CD4-positive, alpha-beta memory T cell (primary cell): ENCODE measurements around the gene LRRN4. TPM values are rescaled to one million over a fixed set of nuclear protein-coding genes. Genes with fewer than 3 reads are reported as not detected.

Experiments
- CTCF ChIA-PET: fragments of 350-600 bp; sonication (Branson Sonifier 250); formaldehyde crosslinking; loops from one replicate; lab custom pipeline; 2021; ENCODE audit warnings: inconsistent platforms; ENCODE audit not compliant: partially characterized antibody; lab: Charles Lee
- POLR2A ChIA-PET: fragments of 350-600 bp; sonication (Branson Sonifier 250); formaldehyde crosslinking; loops from one replicate; lab custom pipeline; 2021; ENCODE audit not compliant: partially characterized antibody; lab: Charles Lee
- DNase-seq, 5 donors: peaks; one replicate each; pipeline versions ENCODE4 v3.0.0 to v3.0.0-alpha.2; 2020 to 2022; ENCODE audit warnings: mixed read lengths in 1 of 5
- H3K27ac ChIP-seq: one replicate; pipeline ENCODE4 v1.7.0; 2013; ENCODE audit warnings: low read depth, low read length
- H3K27me3 ChIP-seq: 2 replicates; pipeline ENCODE4 v1.7.0; 2013; ENCODE audit warnings: mild to moderate bottlenecking, low read length, moderate library complexity; ENCODE audit not compliant: insufficient read depth
- H3K36me3 ChIP-seq: 2 replicates; pipeline ENCODE4 v1.7.0; 2013; ENCODE audit warnings: mild to moderate bottlenecking, low read length, moderate library complexity; ENCODE audit not compliant: insufficient read depth
- H3K4me1 ChIP-seq: 2 replicates; pipeline ENCODE4 v1.7.0; 2013; ENCODE audit warnings: mild to moderate bottlenecking, low read length, moderate library complexity; ENCODE audit not compliant: insufficient read depth
- H3K4me3 ChIP-seq, 2 donors: one replicate each; pipeline ENCODE4 v1.7.0; 2013; ENCODE audit warnings: low read length in 2 of 2, mild to moderate bottlenecking in 1 of 2
- H3K9me3 ChIP-seq, 2 donors: one replicate each; pipeline ENCODE4 v1.7.0; 2013; ENCODE audit warnings: low read length in 2 of 2, control low read depth in 1 of 2; ENCODE audit not compliant: control insufficient read depth in 1 of 2
- H3K27ac Mint-ChIP-seq, 7 donors: one replicate each; pipeline ENCODE4 v1.8.0; 2020 to 2021; ENCODE audit warnings: mixed read lengths in 7 of 7, mild to moderate bottlenecking in 6 of 7, inconsistent platforms in 3 of 7, moderate library complexity in 3 of 7
- H3K27me3 Mint-ChIP-seq, 2 donors: one replicate each; pipeline ENCODE4 v1.8.0; 2020 to 2021; ENCODE audit warnings: mixed read lengths in 2 of 2
- H3K36me3 Mint-ChIP-seq, 2 donors: one replicate each; pipeline ENCODE4 v1.8.0; 2020 to 2021; ENCODE audit warnings: mixed read lengths in 2 of 2, inconsistent platforms in 1 of 2, mild to moderate bottlenecking in 1 of 2
- H3K4me1 Mint-ChIP-seq, 4 donors: one replicate each; pipeline ENCODE4 v1.8.0; 2020 to 2021; ENCODE audit warnings: mixed read lengths in 4 of 4, mild to moderate bottlenecking in 1 of 4
- H3K4me3 Mint-ChIP-seq, 8 donors: one replicate each; pipeline ENCODE4 v1.8.0; 2020 to 2021; ENCODE audit warnings: mixed read lengths in 8 of 8, mild to moderate bottlenecking in 7 of 8, moderate library complexity in 6 of 8, inconsistent platforms in 3 of 8
- H3K9me3 Mint-ChIP-seq, 8 donors: one replicate each; pipeline ENCODE4 v1.8.0; 2020 to 2021; ENCODE audit warnings: mixed read lengths in 8 of 8, mild to moderate bottlenecking in 5 of 8, inconsistent platforms in 3 of 8, moderate library complexity in 1 of 8
- intact Hi-C: fragments of 100-400 bp; cut with micrococcal nuclease; formaldehyde crosslinking; loops from one replicate; pipeline ENCODE4 v1.15.1; 2023
- polyA plus RNA-seq, 2 donors: library from polyadenylated mRNA; unstranded; fragments of 300-500 nt; fragmentation: Illumina TruSeq; gene quantifications; one replicate each; pipeline ENCODE4 v1.2.3, GENCODE V29; 2021
- total RNA-seq, 2 experiments: library from RNA; stranded (reverse); gene quantifications; one replicate each; pipeline ENCODE4 v1.2.3, GENCODE V29; 2021

LRRN4 gene
- total and polyA plus RNA-seq, 4 experiments from 2014 or later, result not detected

- DNase-seq, result no peak
- H3K27ac Mint-ChIP-seq, result no peak overlapping the region
- ChIA-PET POLR2A (no interaction called here), CTCF (no interaction called here)
- peaks cover 0 to 3% (median 0%) of the 10 kb centered on the region in 4 donors for H3K4me1 Mint-ChIP-seq
- H3K9me3 ChIP-seq, result no peaks in the 10 kb centered on the region
- peaks cover 23% of the 10 kb centered on the region for H3K36me3 ChIP-seq
- H3K4me1 ChIP-seq, result no peaks in the 10 kb centered on the region
- H3K4me3 Mint-ChIP-seq, result no peak overlapping the region
- intact Hi-C loops, result no loop called here
- H3K27me3 Mint-ChIP-seq, result no peaks in the 10 kb centered on the region
- H3K9me3 Mint-ChIP-seq, result no peaks in the 10 kb centered on the region
- no peaks in the 10 kb centered on the region for H3K27me3 ChIP-seq
- H3K4me3 ChIP-seq, result no peak overlapping the region
- peaks cover 51 to 54% of the 10 kb centered on the region in 2 donors for H3K36me3 Mint-ChIP-seq
- H3K27ac ChIP-seq, result no peak overlapping the region
These were observed 12.7 kb downstream of the LRRN4 start for GRCh38 chr20:6040958-6041807.

- H3K27me3 ChIP-seq, result no peaks in the 10 kb centered on the region
- no peaks in the 10 kb centered on the region for H3K9me3 ChIP-seq
- Mint-ChIP-seq H3K4me3 (no peak overlapping the region), H3K27ac (no peak overlapping the region), H3K36me3 (peaks cover 53 to 56% of the 10 kb centered on the region in 2 donors), H3K27me3 (no peaks in the 10 kb centered on the region), H3K4me1 (peaks cover 0 to 3% (median 0%) of the 10 kb centered on the region in 4 donors), H3K9me3 (no peaks in the 10 kb centered on the region)
- H3K4me3 ChIP-seq, result no peak overlapping the region
- intact Hi-C loops, result no loop called here
- H3K4me1 ChIP-seq, result no peaks in the 10 kb centered on the region
- CTCF ChIA-PET, result no interaction called here
- POLR2A ChIA-PET, result no interaction called here
- H3K27ac ChIP-seq, result no peak overlapping the region
- DNase-seq, result no peak
- H3K36me3 ChIP-seq, result peaks cover 25% of the 10 kb centered on the region
These were observed 13.3 kb downstream of the LRRN4 start for GRCh38 chr20:6040540-6040939.

GRCh38 chr20:6039766-6040165 is 14.1 kb downstream of the LRRN4 start:
- POLR2A ChIA-PET, result no interaction called here
- peaks cover 0 to 3% (median under 1%) of the 10 kb centered on the region in 4 donors for H3K4me1 Mint-ChIP-seq
- DNase-seq, result no peak
- Histone ChIP-seq H3K36me3 (peaks cover 26% of the 10 kb centered on the region), H3K4me3 (no peak overlapping the region), H3K9me3 (no peaks in the 10 kb centered on the region), H3K4me1 (no peaks in the 10 kb centered on the region), H3K27me3 (no peaks in the 10 kb centered on the region), H3K27ac (no peak overlapping the region)
- no peak overlapping the region for H3K4me3 Mint-ChIP-seq
- CTCF ChIA-PET, result no interaction called here
- H3K27me3 Mint-ChIP-seq, result no peaks in the 10 kb centered on the region
- intact Hi-C loops, result no loop called here
- H3K9me3 Mint-ChIP-seq, result no peaks in the 10 kb centered on the region
- peaks cover 55 to 61% of the 10 kb centered on the region in 2 donors for H3K36me3 Mint-ChIP-seq
- peak overlapping the region in 2 of 7 donors; percentile 42 to 55 for H3K27ac Mint-ChIP-seq

- no peak for DNase-seq
- peaks cover 0 to 3% (median 3%) of the 10 kb centered on the region in 4 donors for H3K4me1 Mint-ChIP-seq
- Histone ChIP-seq H3K27me3 (no peaks in the 10 kb centered on the region), H3K4me3 (no peak overlapping the region), H3K36me3 (peaks cover 38% of the 10 kb centered on the region), H3K9me3 (no peaks in the 10 kb centered on the region), H3K4me1 (no peaks in the 10 kb centered on the region), H3K27ac (no peak overlapping the region)
- ChIA-PET CTCF (no interaction called here), POLR2A (no interaction called here)
- H3K27me3 Mint-ChIP-seq, result no peaks in the 10 kb centered on the region
- no peaks in the 10 kb centered on the region for H3K9me3 Mint-ChIP-seq
- peak overlapping the region in 2 of 7 donors; percentile 24 to 79 for H3K27ac Mint-ChIP-seq
- peaks cover 65 to 75% of the 10 kb centered on the region in 2 donors for H3K36me3 Mint-ChIP-seq
- no peak overlapping the region for H3K4me3 Mint-ChIP-seq
- intact Hi-C loops, result no loop called here
These were observed 15.6 kb downstream of the LRRN4 start for GRCh38 chr20:6038256-6038655.

- Mint-ChIP-seq H3K9me3 (no peaks in the 10 kb centered on the region), H3K4me1 (peaks cover 0 to 4% (median 3%) of the 10 kb centered on the region in 4 donors), H3K27ac (no peak overlapping the region), H3K4me3 (no peak overlapping the region), H3K36me3 (peaks cover 69 to 80% of the 10 kb centered on the region in 2 donors), H3K27me3 (no peaks in the 10 kb centered on the region)
- H3K9me3 ChIP-seq, result no peaks in the 10 kb centered on the region
- CTCF ChIA-PET, result no interaction called here
- POLR2A ChIA-PET, result no interaction called here
- DNase-seq, result no peak
- intact Hi-C loops, result no loop called here
- peaks cover 38% of the 10 kb centered on the region for H3K36me3 ChIP-seq
- H3K4me3 ChIP-seq, result no peak overlapping the region
- no peak overlapping the region for H3K27ac ChIP-seq
- no peaks in the 10 kb centered on the region for H3K27me3 ChIP-seq
- no peaks in the 10 kb centered on the region for H3K4me1 ChIP-seq
These were observed 16.8 kb downstream of the LRRN4 start for GRCh38 chr20:6037082-6037481.

- ChIA-PET POLR2A (no interaction called here), CTCF (no interaction called here)
- Mint-ChIP-seq H3K27ac (no peak overlapping the region), H3K4me3 (no peak overlapping the region), H3K4me1 (peaks cover 2 to 4% (median 3%) of the 10 kb centered on the region in 4 donors), H3K27me3 (no peaks in the 10 kb centered on the region), H3K36me3 (peaks cover 74 to 75% of the 10 kb centered on the region in 2 donors), H3K9me3 (no peaks in the 10 kb centered on the region)
- H3K36me3 ChIP-seq, result peaks cover 38% of the 10 kb centered on the region
- no peaks in the 10 kb centered on the region for H3K4me1 ChIP-seq
- no peaks in the 10 kb centered on the region for H3K9me3 ChIP-seq
- H3K4me3 ChIP-seq, result no peak overlapping the region
- intact Hi-C loops, result no loop called here
- DNase-seq, result no peak
- no peaks in the 10 kb centered on the region for H3K27me3 ChIP-seq
- H3K27ac ChIP-seq, result no peak overlapping the region
These were observed 17.6 kb downstream of the LRRN4 start for GRCh38 chr20:6036213-6036612.

GRCh38 chr20:6034134-6034969 is 19.5 kb downstream of the LRRN4 start:
- Mint-ChIP-seq H3K9me3 (no peaks in the 10 kb centered on the region), H3K27ac (peak overlapping the region in 3 of 7 donors; percentile 7 to 80 (median 44)), H3K27me3 (no peaks in the 10 kb centered on the region), H3K4me3 (no peak overlapping the region), H3K4me1 (peaks cover 4 to 12% (median 8%) of the 10 kb centered on the region in 4 donors), H3K36me3 (peaks cover 61 to 63% of the 10 kb centered on the region in 2 donors)
- H3K9me3 ChIP-seq, result no peaks in the 10 kb centered on the region
- POLR2A ChIA-PET, result no interaction called here
- CTCF ChIA-PET, result interaction anchor here (0.7 to 1.2 kb wide), 3 partner anchors 10 to 506 kb away, joined by 3 to 4 read pairs (median 3); no protein-coding TSS in a partner anchor
- no peaks in the 10 kb centered on the region for H3K27me3 ChIP-seq
- H3K4me3 ChIP-seq, result no peak overlapping the region
- no peak for DNase-seq
- intact Hi-C loops, result no loop called here
- peaks cover 3% of the 10 kb centered on the region for H3K4me1 ChIP-seq
- H3K27ac ChIP-seq, result no peak overlapping the region
- peaks cover 34% of the 10 kb centered on the region for H3K36me3 ChIP-seq
